Upper lobe of left lung (tissue), 6 donors: ENCODE measurements around the gene PSAT1. TPM values are rescaled to one million over a fixed set of nuclear protein-coding genes. Genes with fewer than 3 reads are reported as not detected.

Source experiments
- ATAC-seq, 2 donors: fragments of 200-7000 bp; cut with Tn5 transposase; one replicate each; pipeline ENCODE4 v1.9.1; 2022; ENCODE audit warnings: mild to moderate bottlenecking in 2 of 2, moderate library complexity in 2 of 2; ENCODE audit not compliant: low FRiP score in 2 of 2
- DNase-seq, 2 donors: peaks; one replicate each; pipeline ENCODE4 v3.0.0-alpha.2; 2019 to 2020
- H3K27ac ChIP-seq, 4 donors: fragments of 200-600 bp; sonication (generic); one replicate each; pipeline ENCODE4 v1.5.1; 2016 to 2019
- H3K27me3 ChIP-seq, 4 donors: fragments of 200-600 bp; sonication (generic); one replicate each; pipeline ENCODE4 v1.5.1; 2017 to 2019
- H3K36me3 ChIP-seq, 4 donors: fragments of 200-600 bp; sonication (generic); one replicate each; pipeline ENCODE4 v1.5.1; 2016 to 2019
- H3K4me1 ChIP-seq, 4 donors: fragments of 200-600 bp; sonication (generic); one replicate each; pipeline ENCODE4 v1.5.1; 2018 to 2019
- H3K4me3 ChIP-seq, 4 donors: fragments of 200-600 bp; sonication (generic); one replicate each; pipeline ENCODE4 v1.5.1; 2017 to 2019; ENCODE audit warnings: mild to moderate bottlenecking in 2 of 4, moderate library complexity in 1 of 4
- H3K9me3 ChIP-seq, 4 donors: fragments of 200-600 bp; sonication (generic); one replicate each; pipeline ENCODE4 v1.5.1; 2018 to 2019
- CTCF ChIP-seq, 6 experiments: fragments of 450-650 bp in 4 of 6; fragments of 200-600 bp in 2 of 6; sonication (generic) in 2 of 6; IDR thresholded peaks; one replicate each; pipeline ENCODE4 v1.5.1; 2016 to 2019; ENCODE audit warnings: antibody characterized with exemption in 6 of 6
- EP300 ChIP-seq, 4 donors: sonication (generic); formaldehyde crosslinking; IDR thresholded peaks; one replicate each; pipeline ENCODE4 v1.5.1; 2017; ENCODE audit warnings: antibody characterized with exemption in 4 of 4, control low read depth in 2 of 4
- POLR2A ChIP-seq, 4 donors: fragments of 450-650 bp; IDR thresholded peaks; one replicate each; pipeline ENCODE4 v1.5.1; 2016 to 2017; ENCODE audit warnings: antibody characterized with exemption in 4 of 4, mild to moderate bottlenecking in 2 of 4
- POLR2AphosphoS5 ChIP-seq, 2 donors: sonication (generic); formaldehyde crosslinking; IDR thresholded peaks; one replicate each; pipeline ENCODE4 v1.5.1; 2017; ENCODE audit warnings: antibody characterized with exemption in 2 of 2
- WGBS, 2 donors: methylation state at CpG; one replicate each; pipeline ENCODE4 v1.1.5; 2017 to 2018; 5-methylcytosine and 5-hydroxymethylcytosine counted together
- total RNA-seq, 6 donors: library from RNA; depleted of rRNA in 4 of 6; stranded (reverse); fragments of >200 nt in 4 of 6; gene quantifications; one replicate each; pipeline versions ENCODE4 v1.1.0 to v1.2.1, GENCODE V29; 2016 to 2021
- donor health status: DM: no; HTN: no; CAD: no; lungs with moderate emphysema.
- donor health status: DM: no; HTN: yes; CAD: no; lungs with severe emphysema.

Gene PSAT1
- total RNA-seq, 6 donors from 2014 or later: 1.8 to 14.6 (median 6.4) TPM; not detected in 1

- TF ChIP-seq POLR2AphosphoS5 (IDR thresholded peaks at IDR 0.05) (no peak), POLR2A (IDR thresholded peaks at IDR 0.05) (no peak), CTCF (IDR thresholded peaks at IDR 0.05) (no peak), EP300 (IDR thresholded peaks at IDR 0.05) (no peak)
- H3K27ac ChIP-seq: no peak overlapping the region
- DNase-seq (no peak), ATAC-seq (no peak)
- no peaks in the 10 kb centered on the region for H3K27me3 ChIP-seq
- no peaks in the 10 kb centered on the region for H3K9me3 ChIP-seq
- H3K36me3 ChIP-seq: peaks cover 0 to 18% (median 2%) of the 10 kb centered on the region in 4 donors
- no peak overlapping the region for H3K4me3 ChIP-seq
- no peaks in the 10 kb centered on the region for H3K4me1 ChIP-seq
Measured at GRCh38 chr9:78272307-78272706, 24.6 kb upstream of the PSAT1 start.

GRCh38 chr9:78273761-78274160 is 23.2 kb upstream of the PSAT1 start:
- WGBS, 2 donors: 92 to 97% methylated on average over 3 of the region's 3 CpGs
- Histone ChIP-seq H3K4me1 (peaks cover 0 to 9% (median 4%) of the 10 kb centered on the region in 4 donors), H3K4me3 (no peak overlapping the region), H3K27ac (no peak overlapping the region), H3K27me3 (no peaks in the 10 kb centered on the region), H3K36me3 (peaks cover 0 to 8% (median 0%) of the 10 kb centered on the region in 4 donors), H3K9me3 (no peaks in the 10 kb centered on the region)
- no peak for TF ChIP-seq EP300 (IDR thresholded peaks at IDR 0.05)
- no peak for TF ChIP-seq CTCF (IDR thresholded peaks at IDR 0.05)
- TF ChIP-seq POLR2A (IDR thresholded peaks at IDR 0.05): no peak
- no peak for TF ChIP-seq POLR2AphosphoS5 (IDR thresholded peaks at IDR 0.05)
- ATAC-seq (no peak), DNase-seq (no peak)

GRCh38 chr9:78278177-78278777 is 18.6 kb upstream of the PSAT1 start:
- no peak overlapping the region for H3K27ac ChIP-seq
- DNase-seq: no peak
- TF ChIP-seq CTCF (IDR thresholded peaks at IDR 0.05) (no peak), POLR2AphosphoS5 (IDR thresholded peaks at IDR 0.05) (peak in 1 of 2 donors; percentile 29), EP300 (IDR thresholded peaks at IDR 0.05) (no peak), POLR2A (IDR thresholded peaks at IDR 0.05) (no peak)

GRCh38 chr9:78278801-78279200 is 18.1 kb upstream of the PSAT1 start:
- 55 to 66% methylated on average over 1 of the region's 1 CpG for WGBS, 2 donors
- ATAC-seq: peak in 1 of 2 donors; percentile 61

More at GRCh38 chr9:78278177-78278777, 18.6 kb upstream of the PSAT1 start:
- peak; percentile 76 to 88 for ATAC-seq
- no peaks in the 10 kb centered on the region for H3K9me3 ChIP-seq
- H3K4me3 ChIP-seq: no peak overlapping the region
- peaks cover 0 to 18% (median 10%) of the 10 kb centered on the region in 4 donors for H3K4me1 ChIP-seq
- H3K27me3 ChIP-seq: no peaks in the 10 kb centered on the region
- WGBS, 2 donors: 43 to 50% methylated on average over 5 of the region's 5 CpGs
- H3K36me3 ChIP-seq: no peaks in the 10 kb centered on the region

More at GRCh38 chr9:78278801-78279200, 18.1 kb upstream of the PSAT1 start:
- Histone ChIP-seq H3K4me3 (no peak overlapping the region), H3K4me1 (peaks cover 0 to 18% (median 10%) of the 10 kb centered on the region in 4 donors), H3K27me3 (no peaks in the 10 kb centered on the region), H3K9me3 (no peaks in the 10 kb centered on the region), H3K36me3 (no peaks in the 10 kb centered on the region), H3K27ac (no peak overlapping the region)
- DNase-seq: no peak
- TF ChIP-seq POLR2AphosphoS5 (IDR thresholded peaks at IDR 0.05) (no peak), CTCF (IDR thresholded peaks at IDR 0.05) (no peak), EP300 (IDR thresholded peaks at IDR 0.05) (no peak)
